GM19463 (cell line): Measurements from ENCODE around the gene ADISSP.
"Not testable (repeated sequence)": the region's sequence is repeated elsewhere in the genome, so short reads cannot be mapped to it uniquely, and the experiment has no call there.

Source experiments
- ATAC-seq: cut with Tn5 transposase; IDR thresholded peaks from one replicate; pipeline ENCODE4 v1.9.1; 2021; ENCODE audit warnings: mild to moderate bottlenecking, moderate library complexity; ENCODE audit not compliant: unreplicated experiment

Gene ADISSP

DNA sequence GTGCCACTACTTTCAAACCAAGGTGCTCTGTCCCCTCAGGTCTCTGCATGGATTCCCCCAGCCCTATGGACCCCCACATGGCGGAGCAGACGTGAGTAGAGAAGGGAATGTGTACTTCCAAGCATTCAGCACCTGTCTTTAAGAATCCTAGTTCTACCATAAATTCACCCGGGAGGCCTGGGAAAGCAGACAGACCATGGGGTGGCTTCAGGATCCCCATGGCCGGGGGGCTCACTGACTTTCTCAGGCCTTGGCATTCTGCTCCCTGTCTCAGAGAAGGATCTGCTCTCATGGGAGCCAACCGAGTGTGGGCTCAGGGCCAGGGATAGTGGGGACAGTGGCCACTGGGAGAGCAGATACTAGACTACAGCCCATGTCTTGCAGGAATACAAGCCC lies 30.8 kb upstream of the ADISSP start:
- no peak for ATAC-seq

DNA sequence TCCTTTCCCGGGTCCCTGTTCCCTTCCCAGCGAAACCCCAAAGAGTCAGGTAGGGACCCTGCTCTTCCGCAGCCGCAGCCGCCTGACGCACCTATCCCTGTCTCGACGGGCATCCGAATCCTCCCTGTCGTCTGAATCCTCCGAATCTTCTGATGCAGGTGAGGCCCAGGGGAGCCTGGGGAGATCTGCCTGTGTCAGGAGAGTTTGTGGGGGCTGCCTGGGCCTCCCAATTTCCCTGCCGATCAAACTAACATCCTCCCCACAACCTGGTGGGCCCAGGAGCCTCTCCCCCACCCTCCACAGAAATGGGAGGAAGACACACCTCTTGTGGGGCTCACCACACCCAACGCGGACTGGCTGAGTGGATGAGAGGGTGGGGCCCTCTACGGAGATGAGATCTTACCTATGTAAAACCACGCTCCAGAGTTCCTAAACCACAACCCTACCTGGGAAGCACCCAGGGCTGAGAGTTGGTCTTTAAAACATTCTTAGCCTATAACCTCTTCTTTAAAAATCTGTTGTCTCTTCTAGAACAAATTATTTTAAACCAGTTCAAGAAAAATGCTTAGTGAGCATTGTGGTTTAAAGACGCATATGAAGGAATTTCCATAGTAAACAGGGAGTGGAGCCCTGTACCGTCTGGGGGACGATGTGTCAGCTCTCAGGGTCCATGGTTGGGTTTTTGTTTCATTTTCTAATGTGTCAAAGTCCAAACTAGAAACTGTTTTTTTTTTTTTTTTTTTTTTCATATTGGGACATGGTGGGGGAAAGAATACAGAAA lies 30.2 kb upstream of the ADISSP start:
- ATAC-seq, result no peak

DNA sequence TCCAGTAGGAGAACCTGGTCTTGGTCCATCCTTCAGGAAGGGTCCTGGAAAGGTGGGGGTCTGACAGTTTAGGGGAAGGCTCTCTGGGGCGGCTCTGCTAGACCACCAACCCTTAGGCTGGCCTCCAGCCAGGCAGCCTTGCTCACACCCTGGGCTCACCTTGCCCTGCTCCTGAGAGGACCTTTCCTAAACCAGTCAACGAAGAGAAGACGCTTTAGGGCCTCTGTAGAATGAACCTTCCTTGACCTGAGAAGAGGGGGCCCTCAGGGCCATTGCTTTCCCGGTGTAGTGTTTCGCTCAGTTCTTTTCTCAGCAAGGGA lies 29.6 kb upstream of the ADISSP start:
- ATAC-seq, result no peak

DNA sequence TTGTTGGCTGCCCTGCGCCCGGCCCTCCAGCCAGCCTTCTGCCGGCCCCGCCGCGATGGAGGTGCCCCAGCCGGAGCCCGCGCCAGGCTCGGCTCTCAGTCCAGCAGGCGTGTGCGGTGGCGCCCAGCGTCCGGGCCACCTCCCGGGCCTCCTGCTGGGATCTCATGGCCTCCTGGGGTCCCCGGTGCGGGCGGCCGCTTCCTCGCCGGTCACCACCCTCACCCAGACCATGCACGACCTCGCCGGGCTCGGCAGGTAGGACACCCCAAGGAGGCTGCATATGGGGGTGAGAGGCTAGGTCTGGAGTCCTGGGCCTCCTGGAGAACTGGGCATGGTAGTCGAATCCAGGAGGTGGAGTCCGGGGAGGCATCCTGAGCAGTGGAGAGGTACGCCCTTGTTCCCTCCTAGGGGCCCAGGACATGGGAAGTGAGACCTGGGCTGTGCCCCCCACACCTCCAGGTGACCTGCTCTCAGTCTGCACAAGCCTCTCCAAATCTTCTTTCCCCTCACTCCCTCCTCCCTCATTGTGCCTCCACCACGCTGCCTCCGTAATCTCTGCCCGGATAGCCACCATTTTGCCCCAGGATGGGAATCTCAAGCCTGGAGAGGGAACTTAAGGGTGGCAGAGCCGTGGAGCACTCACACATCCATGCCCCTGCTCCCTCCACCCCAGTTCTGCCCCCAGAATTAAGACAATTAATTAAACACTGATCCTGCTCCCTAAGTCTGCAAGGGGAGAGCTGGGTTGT lies 29.1 kb upstream of the ADISSP start:
- no peak for ATAC-seq

DNA sequence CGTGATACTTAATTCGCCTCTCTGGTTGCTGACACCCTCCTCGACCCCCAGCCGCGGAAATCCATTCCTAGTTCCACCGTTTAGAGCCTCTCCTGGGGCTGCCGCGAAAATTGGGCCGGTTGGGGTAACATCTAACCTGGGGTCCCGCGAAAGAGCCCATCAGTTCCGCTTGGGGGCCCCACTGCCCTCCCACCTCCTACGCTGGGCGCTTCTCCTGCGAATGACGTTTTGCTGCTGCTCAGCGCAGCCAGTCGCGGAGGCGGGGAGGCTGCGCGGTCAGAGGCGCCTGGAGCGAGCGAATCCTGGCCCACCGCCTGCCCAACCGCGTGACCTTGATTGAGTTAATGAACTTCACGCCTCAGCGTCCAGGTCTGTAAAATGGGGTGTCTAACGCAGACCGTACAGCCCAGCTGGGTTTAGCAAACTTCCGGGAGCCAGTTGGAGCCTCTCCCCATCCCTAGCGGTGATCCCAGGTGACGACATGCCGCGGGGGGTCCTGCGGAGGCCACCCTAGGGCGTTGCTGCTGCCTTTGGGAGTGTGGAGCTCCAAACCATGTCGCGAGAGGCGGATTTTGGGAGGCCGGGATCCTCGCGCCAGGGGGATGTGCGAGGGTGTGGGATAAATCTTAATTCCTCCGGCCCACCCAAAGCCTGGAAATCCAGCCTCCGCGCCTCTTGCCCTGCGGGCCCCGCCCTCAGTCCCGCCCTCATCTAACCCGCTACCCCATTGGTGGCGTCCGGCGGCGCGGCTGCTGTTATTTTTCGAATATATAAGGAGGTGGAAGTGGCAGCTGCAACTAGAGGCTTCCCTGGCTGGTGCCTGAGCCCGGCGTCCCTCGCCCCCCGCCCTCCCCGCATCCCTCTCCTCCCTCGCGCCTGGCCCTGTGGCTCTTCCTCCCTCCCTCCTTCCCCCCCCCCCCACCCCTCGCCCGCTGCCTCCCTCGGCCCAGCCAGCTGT lies 28.2 kb upstream of the ADISSP start, which contains the start of gene CDC25B:
TSS of gene CDC25B (plus strand) at position 800 of the 958 bp plus-strand sequence. CDS start 222 bp downstream, outside the sequence.
- peak; percentile 57 for ATAC-seq

DNA sequence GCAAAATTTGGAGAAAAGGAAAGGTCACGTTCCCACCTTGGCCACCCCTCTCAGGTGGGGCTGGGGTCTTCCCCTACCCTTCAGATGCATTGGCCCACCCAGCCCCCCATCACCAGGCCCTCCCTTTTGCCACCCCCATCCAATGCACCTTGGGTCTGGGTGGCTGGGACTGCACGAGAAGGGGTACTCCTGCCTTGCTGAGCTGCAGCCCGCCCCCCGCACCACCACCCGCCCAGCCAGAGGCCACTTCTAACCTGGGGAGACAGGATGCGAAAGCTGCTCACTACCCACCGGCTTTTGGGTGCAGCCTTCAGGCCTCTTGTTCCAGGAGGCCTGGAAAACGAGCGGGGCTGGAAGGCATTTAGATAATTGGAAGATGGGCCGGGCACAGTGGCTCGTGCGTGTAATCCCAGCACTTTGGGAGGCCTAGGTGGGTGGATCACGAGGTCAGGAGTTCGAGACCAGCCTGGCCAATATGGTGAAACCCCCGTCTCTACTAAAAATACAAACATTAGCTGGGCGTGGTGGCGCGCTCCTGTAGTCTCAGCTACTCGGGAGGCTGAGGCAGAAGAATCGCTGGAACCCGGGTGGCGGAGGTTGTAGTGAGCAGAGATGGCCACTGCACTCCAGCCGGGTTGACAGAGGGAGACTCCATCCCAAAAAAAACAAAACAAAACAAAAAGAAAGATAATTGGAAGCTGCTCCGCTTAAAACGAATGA lies 27.3 kb upstream of the ADISSP start:
- no peak for ATAC-seq

DNA sequence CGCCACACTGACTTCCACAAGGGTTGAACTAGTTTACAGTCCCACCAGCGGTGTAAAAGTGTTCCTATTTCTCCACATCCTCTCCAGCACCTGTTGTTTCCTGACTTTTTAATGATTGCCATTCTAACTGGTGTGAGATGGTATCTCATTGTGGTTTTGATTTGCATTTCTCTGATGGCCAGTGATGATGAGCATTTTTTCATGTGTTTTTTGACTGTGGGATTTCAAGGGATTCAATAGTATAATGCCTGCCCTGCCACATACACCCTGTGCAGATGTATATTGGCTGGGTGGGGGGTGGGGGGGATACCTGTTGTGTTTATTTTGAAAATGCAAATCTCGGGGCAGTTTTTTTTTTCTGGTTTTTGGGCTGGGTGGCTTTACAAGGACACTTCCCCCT lies 26.6 kb upstream of the ADISSP start:
- ATAC-seq, result not testable (repeated sequence)

DNA sequence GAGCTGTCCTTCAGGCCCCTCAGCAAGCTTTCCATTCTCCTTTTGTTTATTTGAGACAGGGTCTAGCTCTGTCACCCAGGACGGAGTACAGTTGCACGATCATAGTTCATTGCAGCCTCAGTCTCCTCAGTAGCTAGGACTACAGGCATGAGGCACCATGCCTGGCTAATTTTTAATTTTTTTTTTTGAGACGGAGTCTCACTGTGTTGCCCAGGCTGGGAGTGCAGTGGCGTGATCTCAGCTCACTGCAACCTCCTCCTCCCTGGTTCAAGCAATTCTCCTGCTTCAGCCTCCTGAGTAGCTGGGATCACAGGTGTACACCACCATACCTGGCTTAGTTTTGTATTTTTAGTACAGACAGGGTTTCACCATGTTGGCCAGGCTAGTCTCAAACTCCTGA lies 21.6 kb upstream of the ADISSP start:
- ATAC-seq, result not testable (repeated sequence)

DNA sequence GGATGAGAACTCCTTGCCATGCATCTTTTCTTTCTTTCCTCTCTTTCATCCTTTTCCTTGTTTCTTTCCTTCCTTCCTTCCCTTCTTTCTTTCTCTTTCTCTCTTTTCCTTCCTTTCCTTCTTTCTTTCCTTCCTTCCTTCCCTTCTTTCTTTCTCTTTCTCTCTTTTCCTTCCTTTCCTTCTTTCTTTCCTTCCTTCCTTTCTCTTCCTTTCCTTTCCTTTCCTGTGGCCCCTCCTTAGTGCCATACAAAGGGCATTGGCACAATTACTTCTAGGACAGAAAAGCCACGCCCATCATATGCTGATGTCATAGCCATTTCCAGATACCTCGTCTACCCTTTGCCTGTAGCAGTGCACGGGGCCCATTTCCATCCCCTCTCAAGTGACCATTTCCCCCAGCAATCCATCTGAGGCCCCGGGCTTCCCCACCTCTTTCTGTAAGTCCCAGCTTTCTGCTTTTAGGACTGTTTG lies 21.2 kb upstream of the ADISSP start:
- no peak for ATAC-seq

DNA sequence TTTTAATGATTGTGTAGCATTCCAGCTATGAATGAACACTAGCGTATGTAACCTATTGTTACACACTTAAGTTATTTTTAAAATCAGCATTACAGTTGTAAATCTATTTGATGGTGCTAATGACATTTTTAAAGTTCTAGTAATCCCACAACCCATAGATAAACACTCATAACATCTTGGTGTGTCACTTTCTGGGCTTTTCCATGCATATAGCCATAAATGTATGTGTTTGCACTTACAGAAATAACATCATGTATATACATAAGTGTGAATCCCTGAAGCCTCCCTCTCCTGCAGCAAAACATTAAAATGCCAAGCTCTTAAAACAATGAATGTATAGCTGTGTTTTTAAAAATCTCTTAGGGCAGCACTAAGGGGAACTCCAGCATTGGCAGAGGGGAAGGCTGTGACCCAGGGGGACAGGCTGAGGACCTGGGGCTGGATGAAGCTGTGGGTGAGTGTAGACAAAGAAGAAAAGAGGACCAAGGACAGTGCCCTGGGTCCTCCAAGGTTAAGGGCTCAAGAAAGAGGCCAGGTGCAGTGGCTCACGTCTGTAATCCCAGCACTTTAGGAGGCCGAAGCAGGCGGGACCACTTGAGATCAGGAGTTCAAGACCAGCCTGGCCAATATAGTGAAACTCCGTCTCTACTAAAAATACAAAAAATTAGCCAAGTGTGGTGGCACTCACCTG lies 19.9 kb upstream of the ADISSP start:
- ATAC-seq, result no peak

DNA sequence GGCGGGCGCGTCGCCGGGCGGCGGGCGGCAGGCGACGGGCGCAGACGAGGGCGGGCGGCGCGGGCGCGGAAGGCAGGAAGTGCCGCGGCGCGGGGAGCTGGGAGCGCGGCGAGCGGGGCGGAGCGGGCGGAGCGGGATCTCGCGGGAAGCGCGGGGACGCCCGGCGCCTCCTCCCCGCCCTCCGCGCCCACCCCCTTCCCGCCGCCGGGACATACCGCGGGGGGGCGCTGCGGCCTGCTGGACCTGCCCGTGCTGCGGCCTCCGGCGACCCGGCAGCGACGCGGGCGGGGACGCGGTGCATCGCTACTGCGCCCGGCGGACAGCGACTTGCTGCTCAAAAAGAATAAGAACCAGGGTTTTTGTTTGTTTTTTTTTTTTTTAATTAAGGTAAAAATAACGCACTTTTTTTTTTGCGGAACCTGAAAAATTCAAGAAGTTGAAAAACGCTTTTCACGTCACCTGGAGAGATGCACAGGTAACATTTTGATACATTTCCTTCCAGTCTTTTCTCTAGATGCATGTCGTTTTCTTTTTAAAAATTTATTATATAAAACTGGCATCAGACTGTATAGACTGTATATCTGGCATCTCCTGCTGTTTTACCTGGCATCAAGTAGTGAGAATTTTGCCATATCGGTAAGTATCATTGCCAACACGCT lies 19.2 kb upstream of the ADISSP start, which contains the start of gene CENPB:
TSS of gene CENPB (minus strand) at position 76 of the 659 bp plus-strand sequence. CDS start 257 bp downstream, outside the sequence.
- peak; percentile 83 for ATAC-seq

DNA sequence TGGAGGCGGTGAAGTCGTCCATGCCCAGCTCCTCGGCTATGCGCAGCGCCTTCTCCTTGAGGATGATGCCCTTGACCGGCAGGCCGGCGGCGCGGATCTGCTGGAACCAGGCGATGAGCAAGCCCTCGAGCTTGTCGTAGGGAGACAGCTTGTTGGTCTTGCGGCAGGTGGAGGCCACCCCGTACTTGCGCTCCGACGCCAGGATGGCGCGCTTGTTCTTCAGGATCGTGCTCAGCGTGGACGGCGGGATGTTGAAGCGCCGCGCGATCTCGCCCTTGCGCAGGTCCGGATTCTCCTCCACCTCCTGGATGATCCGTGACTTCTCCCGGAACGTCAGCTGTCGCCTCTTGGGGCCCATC lies 18.6 kb upstream of the ADISSP start:
- peak; percentile 11 for ATAC-seq

DNA sequence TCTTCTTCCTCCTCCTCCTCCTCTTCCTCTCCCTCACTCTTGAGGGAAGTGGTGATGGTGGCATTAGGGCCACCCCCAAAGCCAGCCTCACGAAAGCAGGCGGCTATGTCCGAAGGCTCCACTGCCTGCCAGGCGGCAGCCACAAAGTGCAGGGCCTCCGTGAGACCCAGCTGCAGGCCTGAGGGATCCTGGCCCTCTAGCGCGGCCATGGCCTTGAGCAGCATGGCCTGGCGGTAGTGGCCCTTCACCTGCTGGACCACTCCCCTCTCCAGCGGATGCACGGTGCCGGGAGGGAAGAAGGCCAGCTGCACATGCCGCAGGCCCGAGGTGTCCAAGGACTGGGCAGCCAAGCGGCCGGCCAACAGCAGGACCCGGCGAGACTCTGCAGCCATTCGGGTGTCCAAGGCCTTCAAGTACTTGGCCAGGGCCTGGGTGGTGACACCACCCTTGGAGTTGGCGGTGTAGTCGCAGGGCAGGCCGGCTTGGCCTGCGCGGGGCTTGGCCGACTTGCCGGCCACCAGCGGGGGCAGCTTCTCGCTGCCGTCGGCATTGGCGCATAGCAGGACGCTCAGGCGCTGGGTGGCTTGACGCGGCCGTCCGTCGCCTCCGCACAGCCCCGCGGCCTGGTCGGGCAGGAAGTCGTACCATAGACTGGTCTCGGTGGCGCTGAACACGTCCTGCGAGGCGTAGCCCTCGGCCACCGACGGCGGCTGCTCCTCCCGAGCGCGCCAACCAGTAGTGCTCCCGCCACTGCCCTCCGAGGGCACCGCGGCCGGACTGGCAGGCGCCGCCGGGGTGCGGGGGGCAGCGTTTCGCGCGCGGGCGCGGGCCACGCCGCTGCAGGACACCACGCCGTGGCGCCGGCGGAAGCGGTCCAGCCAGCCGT lies 17.9 kb upstream of the ADISSP start:
- no peak for ATAC-seq

DNA sequence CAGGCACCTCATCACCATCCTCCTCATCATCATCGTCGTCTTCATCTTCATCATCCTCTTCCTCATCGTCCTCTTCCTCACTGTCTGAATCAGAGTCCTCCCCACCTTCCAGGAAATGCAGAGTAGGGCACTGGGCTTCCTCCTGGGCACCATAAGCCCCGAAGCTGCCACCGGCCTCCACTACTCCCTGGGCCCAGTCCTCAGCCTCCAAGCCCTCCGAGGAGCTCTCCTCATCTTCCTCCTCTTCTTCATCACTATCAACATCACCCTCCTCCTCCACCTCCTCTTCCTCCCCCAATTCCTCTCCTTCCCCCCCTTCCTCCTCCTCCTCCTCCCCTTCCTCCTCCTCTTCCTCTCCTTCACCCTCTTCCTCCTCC lies 17.3 kb upstream of the ADISSP start:
- ATAC-seq, result no peak

DNA sequence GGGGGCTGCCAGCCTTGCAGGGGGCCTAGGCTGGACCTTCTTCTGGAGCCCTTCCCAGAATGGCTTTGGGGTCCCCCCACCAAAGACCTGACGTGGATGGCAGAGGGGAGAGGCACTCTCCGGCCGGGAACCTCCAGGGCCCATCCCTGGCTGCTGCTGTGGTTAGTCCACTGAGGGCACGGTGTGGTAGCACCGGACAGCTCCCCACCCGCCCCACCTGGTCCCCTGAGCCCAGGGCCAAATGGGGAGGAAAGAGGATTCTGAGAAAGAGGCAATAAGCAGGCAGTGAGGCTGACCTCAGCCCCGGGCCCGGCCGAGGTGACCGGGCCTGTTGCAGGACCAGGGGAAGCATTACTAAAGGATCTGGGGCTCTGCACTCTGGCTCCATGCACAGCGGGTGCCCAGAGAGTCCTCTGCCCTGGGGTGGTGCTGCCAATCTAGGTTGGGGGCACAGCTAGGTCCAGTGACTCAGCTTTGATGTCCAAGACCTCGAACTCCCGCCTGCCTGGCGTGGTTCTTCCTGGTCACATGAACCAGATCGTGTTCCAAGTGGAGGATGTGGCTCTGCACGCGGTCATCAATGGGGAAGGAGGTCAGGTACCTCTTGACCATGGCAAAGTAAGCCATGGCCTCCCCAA lies 16.8 kb upstream of the ADISSP start:
- no peak for ATAC-seq

DNA sequence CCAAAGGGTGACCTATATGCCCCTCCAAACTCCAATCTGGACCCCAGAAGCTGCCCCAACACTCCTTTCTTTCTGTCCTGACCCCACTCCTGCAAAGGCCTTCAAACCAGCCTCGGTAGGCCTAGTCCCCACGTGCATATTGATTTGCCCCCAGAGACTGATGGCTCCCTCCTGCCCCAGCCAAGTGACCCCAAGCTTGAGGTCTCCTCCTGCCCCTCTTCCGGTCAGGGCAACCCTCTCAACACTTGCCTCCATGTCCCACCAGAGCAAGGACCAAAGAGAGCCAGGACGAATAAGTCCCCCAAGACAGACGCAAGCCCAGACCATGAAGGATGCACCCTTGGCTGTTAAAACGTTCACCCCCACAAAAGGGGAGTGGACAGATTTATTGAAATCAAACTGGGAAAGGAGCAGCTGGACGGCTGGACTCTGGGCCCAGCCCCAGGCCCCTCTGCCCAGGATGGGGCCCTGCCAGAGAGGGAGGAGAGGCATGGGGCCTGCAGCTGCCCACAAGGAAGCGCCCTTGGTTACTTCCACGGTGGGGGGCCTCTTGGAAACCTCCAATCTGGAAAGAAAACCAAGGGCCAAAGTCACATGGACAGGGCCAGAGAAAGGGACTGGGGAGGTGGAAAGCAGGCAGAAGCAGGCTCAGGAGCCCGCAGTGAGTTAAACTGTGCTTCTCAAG lies 16.1 kb upstream of the ADISSP start:
- no peak for ATAC-seq

DNA sequence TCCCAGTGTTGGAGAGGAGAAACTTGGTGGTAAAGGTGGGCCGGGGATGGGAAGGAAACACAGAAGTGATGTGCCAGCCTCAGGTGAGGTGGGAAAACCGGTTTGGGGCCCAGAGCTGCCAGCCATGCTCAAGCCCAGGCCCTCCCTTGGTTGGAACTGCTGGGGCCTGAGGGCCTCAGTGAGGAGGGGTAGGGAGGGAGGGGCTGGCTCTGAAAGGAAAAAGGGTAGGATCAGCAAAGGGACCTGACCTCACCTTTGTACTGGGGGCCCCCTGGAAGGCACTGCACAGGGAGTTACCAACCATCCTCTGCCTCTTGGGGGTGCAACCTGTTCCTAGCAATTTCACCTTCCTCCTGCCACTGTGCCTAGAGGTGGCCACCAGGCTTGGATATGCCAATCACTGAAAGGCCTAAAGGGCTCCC lies 15.5 kb upstream of the ADISSP start:
- no peak for ATAC-seq
